OCI-LY1 (cell line): Measurements from ENCODE around the gene CHST15.

ENCODE experiments used
- CTCF ChIP-seq: fragments of 200-600 bp; sonication (generic), shearing (Covaris generic); IDR thresholded peaks from 2 replicates; pipeline ENCODE4 v1.5.1; 2017; ENCODE audit warnings: mild to moderate bottlenecking, antibody characterized with exemption, low read length, moderate library complexity, mixed read lengths
- EZH2 ChIP-seq: fragments of 200-600 bp; sonication (generic), shearing (Covaris generic); IDR thresholded peaks from 2 replicates; pipeline ENCODE4 v1.8.0; 2017; ENCODE audit warnings: borderline replicate concordance, mixed run types, mild to moderate bottlenecking, antibody characterized with exemption, low read length, moderate library complexity, mixed read lengths

GRCh38 chr10:124017729-124018128, 75.7 kb downstream of the CHST15 start:
- TF ChIP-seq CTCF (no peak), EZH2 (no peak)
